ENCODE results near the gene GNAL.

The GNAL gene

GRCh38 chr18:11700876-11701275, 11.8 kb downstream of the GNAL start:
- Histone ChIP-seq H3K4me3 (ENCODE audit: low read length in 2 of 2) (no peak overlapping the region), H3K14ac (ENCODE audit: low read length) (no peak overlapping the region), H2BK15ac (ENCODE audit: low read length) (no peak overlapping the region), H3K9me3 (replicated peaks in 1 of 2; ENCODE audit: control insufficient read depth in 2 of 2, insufficient read depth in 1 of 2, low read depth in 1 of 2, low read length in 2 of 2) (no peaks in the 10 kb centered on the region), H3K79me1 (ENCODE audit: low read depth, low read length) (no peaks in the 10 kb centered on the region), H4K8ac (ENCODE audit: low read depth, low read length) (no peak overlapping the region), H2BK120ac (ENCODE audit: low read depth, low read length) (no peak overlapping the region), H3K23ac (ENCODE audit: low read depth, low read length, poor library complexity) (no peak overlapping the region), H3K4me2 (ENCODE audit: insufficient read depth, low read length, poor library complexity, severe bottlenecking) (no peak overlapping the region), H3K4me1 (ENCODE audit: control insufficient read depth in 2 of 2, insufficient read depth in 1 of 2, low read depth in 1 of 2, low read length in 2 of 2) (no peaks in the 10 kb centered on the region), H3K4ac (ENCODE audit: low read length) (no peak overlapping the region), H3K27me3 (ENCODE audit: control insufficient read depth in 3 of 3, insufficient read depth in 3 of 3, low read depth in 1 of 3, low read length in 3 of 3) (peaks cover 0 to 1% (median 0%) of the 10 kb centered on the region in 3 experiments), H3K18ac (ENCODE audit: low read length) (no peak overlapping the region), H3K27ac (replicated peaks; ENCODE audit: low read length) (no peak overlapping the region), H3K36me3 (replicated peaks in 1 of 2; ENCODE audit: control insufficient read depth in 2 of 2, insufficient read depth in 2 of 2, low read length in 2 of 2) (no peaks in the 10 kb centered on the region), H2AFZ (ENCODE audit: low read length) (no peak overlapping the region), H2AK5ac (ENCODE audit: low read depth, low read length) (no peak overlapping the region), H2BK12ac (ENCODE audit: low read length) (no peak overlapping the region), H4K91ac (ENCODE audit: low read depth, low read length, poor library complexity) (no peak overlapping the region), H3K9ac (ENCODE audit: low read depth, low read length, poor library complexity) (no peak overlapping the region), H2BK5ac (ENCODE audit: low read length) (no peak overlapping the region)
- WGBS, 2 donors (ENCODE audit: extremely low coverage in 2 of 2, insufficient read length in 2 of 2, insufficient replicate concordance in 1 of 2), result no CpG with 5 or more reads among the region's 6 CpGs
- no peak for DNase-seq (ENCODE audit: low spot score)

GRCh38 chr18:11710578-11710977, 21.5 kb downstream of the GNAL start:
- Histone ChIP-seq H2BK12ac (ENCODE audit: low read length) (no peak overlapping the region), H2AFZ (ENCODE audit: low read length) (no peak overlapping the region), H3K4ac (ENCODE audit: low read length) (no peak overlapping the region), H3K23ac (ENCODE audit: low read depth, low read length, poor library complexity) (no peak overlapping the region), H4K91ac (ENCODE audit: low read depth, low read length, poor library complexity) (no peak overlapping the region), H2BK15ac (ENCODE audit: low read length) (no peak overlapping the region), H4K8ac (ENCODE audit: low read depth, low read length) (no peak overlapping the region), H3K4me2 (ENCODE audit: insufficient read depth, low read length, poor library complexity, severe bottlenecking) (no peak overlapping the region), H3K9ac (ENCODE audit: low read depth, low read length, poor library complexity) (no peak overlapping the region), H3K36me3 (replicated peaks in 1 of 2; ENCODE audit: control insufficient read depth in 2 of 2, insufficient read depth in 2 of 2, low read length in 2 of 2) (no peaks in the 10 kb centered on the region), H3K4me1 (ENCODE audit: control insufficient read depth in 2 of 2, insufficient read depth in 1 of 2, low read depth in 1 of 2, low read length in 2 of 2) (peaks cover 2 to 4% of the 10 kb centered on the region in 2 donors), H2BK120ac (ENCODE audit: low read depth, low read length) (no peak overlapping the region), H3K4me3 (ENCODE audit: low read length in 2 of 2) (no peak overlapping the region), H2AK5ac (ENCODE audit: low read depth, low read length) (no peak overlapping the region), H3K27me3 (ENCODE audit: control insufficient read depth in 3 of 3, insufficient read depth in 3 of 3, low read depth in 1 of 3, low read length in 3 of 3) (no peaks in the 10 kb centered on the region), H2BK5ac (ENCODE audit: low read length) (no peak overlapping the region), H3K18ac (ENCODE audit: low read length) (no peak overlapping the region), H3K9me3 (replicated peaks in 1 of 2; ENCODE audit: control insufficient read depth in 2 of 2, insufficient read depth in 1 of 2, low read depth in 1 of 2, low read length in 2 of 2) (peaks cover 0 to 18% of the 10 kb centered on the region in 2 donors), H3K27ac (replicated peaks; ENCODE audit: low read length) (no peak overlapping the region), H3K79me1 (ENCODE audit: low read depth, low read length) (no peaks in the 10 kb centered on the region), H3K14ac (ENCODE audit: low read length) (no peak overlapping the region)
- no CpG with 5 or more reads among the region's 4 CpGs for WGBS, 2 donors (ENCODE audit: extremely low coverage in 2 of 2, insufficient read length in 2 of 2, insufficient replicate concordance in 1 of 2)
- no peak for DNase-seq (ENCODE audit: low spot score)

- Histone ChIP-seq H2AFZ (ENCODE audit: low read length) (no peak overlapping the region), H3K4me2 (ENCODE audit: insufficient read depth, low read length, poor library complexity, severe bottlenecking) (no peak overlapping the region), H3K27ac (replicated peaks; ENCODE audit: low read length) (no peak overlapping the region), H2BK15ac (ENCODE audit: low read length) (no peak overlapping the region), H3K9me3 (replicated peaks in 1 of 2; ENCODE audit: control insufficient read depth in 2 of 2, insufficient read depth in 1 of 2, low read depth in 1 of 2, low read length in 2 of 2) (peaks cover 0 to 17% of the 10 kb centered on the region in 2 donors), H3K23ac (ENCODE audit: low read depth, low read length, poor library complexity) (no peak overlapping the region), H4K8ac (ENCODE audit: low read depth, low read length) (no peak overlapping the region), H3K4me3 (ENCODE audit: low read length in 2 of 2) (no peak overlapping the region), H3K4ac (ENCODE audit: low read length) (no peak overlapping the region), H3K9ac (ENCODE audit: low read depth, low read length, poor library complexity) (no peak overlapping the region), H3K4me1 (ENCODE audit: control insufficient read depth in 2 of 2, insufficient read depth in 1 of 2, low read depth in 1 of 2, low read length in 2 of 2) (peaks cover 2 to 4% of the 10 kb centered on the region in 2 donors), H2BK120ac (ENCODE audit: low read depth, low read length) (no peak overlapping the region), H2AK5ac (ENCODE audit: low read depth, low read length) (no peak overlapping the region), H3K27me3 (ENCODE audit: control insufficient read depth in 3 of 3, insufficient read depth in 3 of 3, low read depth in 1 of 3, low read length in 3 of 3) (no peaks in the 10 kb centered on the region), H2BK12ac (ENCODE audit: low read length) (no peak overlapping the region), H3K18ac (ENCODE audit: low read length) (no peak overlapping the region), H3K79me1 (ENCODE audit: low read depth, low read length) (no peaks in the 10 kb centered on the region), H3K36me3 (replicated peaks in 1 of 2; ENCODE audit: control insufficient read depth in 2 of 2, insufficient read depth in 2 of 2, low read length in 2 of 2) (no peaks in the 10 kb centered on the region), H3K14ac (ENCODE audit: low read length) (no peak overlapping the region), H2BK5ac (ENCODE audit: low read length) (no peak overlapping the region), H4K91ac (ENCODE audit: low read depth, low read length, poor library complexity) (no peak overlapping the region)
- no CpG with 5 or more reads among the region's 6 CpGs for WGBS, 2 donors (ENCODE audit: extremely low coverage in 2 of 2, insufficient read length in 2 of 2, insufficient replicate concordance in 1 of 2)
- DNase-seq (ENCODE audit: low spot score), result no peak
Observed at GRCh38 chr18:11713756-11714155, 24.7 kb downstream of the GNAL start.

GRCh38 chr18:11714244-11714918, 25.3 kb downstream of the GNAL start:
- Histone ChIP-seq H2AFZ (ENCODE audit: low read length) (no peak overlapping the region), H2BK12ac (ENCODE audit: low read length) (no peak overlapping the region), H3K14ac (ENCODE audit: low read length) (no peak overlapping the region), H3K4me3 (ENCODE audit: low read length in 2 of 2) (no peak overlapping the region), H2BK15ac (ENCODE audit: low read length) (no peak overlapping the region), H2BK5ac (ENCODE audit: low read length) (no peak overlapping the region), H3K4me2 (ENCODE audit: insufficient read depth, low read length, poor library complexity, severe bottlenecking) (no peak overlapping the region), H3K27ac (replicated peaks; ENCODE audit: low read length) (no peak overlapping the region), H3K79me1 (ENCODE audit: low read depth, low read length) (no peaks in the 10 kb centered on the region), H3K23ac (ENCODE audit: low read depth, low read length, poor library complexity) (no peak overlapping the region), H3K9ac (ENCODE audit: low read depth, low read length, poor library complexity) (no peak overlapping the region), H3K36me3 (replicated peaks in 1 of 2; ENCODE audit: control insufficient read depth in 2 of 2, insufficient read depth in 2 of 2, low read length in 2 of 2) (no peaks in the 10 kb centered on the region), H2AK5ac (ENCODE audit: low read depth, low read length) (no peak overlapping the region), H3K18ac (ENCODE audit: low read length) (no peak overlapping the region), H3K27me3 (ENCODE audit: control insufficient read depth in 3 of 3, insufficient read depth in 3 of 3, low read depth in 1 of 3, low read length in 3 of 3) (no peaks in the 10 kb centered on the region), H2BK120ac (ENCODE audit: low read depth, low read length) (no peak overlapping the region), H3K4me1 (ENCODE audit: control insufficient read depth in 2 of 2, insufficient read depth in 1 of 2, low read depth in 1 of 2, low read length in 2 of 2) (peaks cover 2 to 4% of the 10 kb centered on the region in 2 donors), H4K91ac (ENCODE audit: low read depth, low read length, poor library complexity) (no peak overlapping the region), H4K8ac (ENCODE audit: low read depth, low read length) (no peak overlapping the region), H3K4ac (ENCODE audit: low read length) (no peak overlapping the region), H3K9me3 (replicated peaks in 1 of 2; ENCODE audit: control insufficient read depth in 2 of 2, insufficient read depth in 1 of 2, low read depth in 1 of 2, low read length in 2 of 2) (peaks cover 0 to 10% of the 10 kb centered on the region in 2 donors)
- no CpG with 5 or more reads among the region's 7 CpGs for whole genome bisulfite sequencing, 2 donors (ENCODE audit: extremely low coverage in 2 of 2, insufficient read length in 2 of 2, insufficient replicate concordance in 1 of 2)
- DNase-seq (ENCODE audit: low spot score), result no peak

All from neuronal stem cell (in vitro differentiated cells).